Keratinocyte (primary cell): Measurements from ENCODE around the gene RUSC2.

Experiments
- EZH2 ChIP-seq: IDR thresholded peaks from one replicate; pipeline ENCODE4 v1.6.1; 2012; ENCODE audit warnings: inconsistent platforms, mild to moderate bottlenecking, low read length, moderate library complexity
- TF ChIP-seq, protein P1 (sequence below), 3 experiments: IDR thresholded peaks in 1 of 3; conservative IDR thresholded peaks in 1 of 3; optimal IDR thresholded peaks in 1 of 3; 2 replicates in 2 of 3; 3 replicates in 1 of 3; pipeline versions ENCODE3 to v1.5.1; 2011; ENCODE audit warnings: low read length in 3 of 3, mild to moderate bottlenecking in 3 of 3, moderate library complexity in 2 of 3, control low read depth in 1 of 3, inconsistent platforms in 1 of 3; ENCODE audit not compliant: insufficient read depth in 2 of 3; ENCODE audit errors: extremely low read depth in 1 of 3

DNA sequence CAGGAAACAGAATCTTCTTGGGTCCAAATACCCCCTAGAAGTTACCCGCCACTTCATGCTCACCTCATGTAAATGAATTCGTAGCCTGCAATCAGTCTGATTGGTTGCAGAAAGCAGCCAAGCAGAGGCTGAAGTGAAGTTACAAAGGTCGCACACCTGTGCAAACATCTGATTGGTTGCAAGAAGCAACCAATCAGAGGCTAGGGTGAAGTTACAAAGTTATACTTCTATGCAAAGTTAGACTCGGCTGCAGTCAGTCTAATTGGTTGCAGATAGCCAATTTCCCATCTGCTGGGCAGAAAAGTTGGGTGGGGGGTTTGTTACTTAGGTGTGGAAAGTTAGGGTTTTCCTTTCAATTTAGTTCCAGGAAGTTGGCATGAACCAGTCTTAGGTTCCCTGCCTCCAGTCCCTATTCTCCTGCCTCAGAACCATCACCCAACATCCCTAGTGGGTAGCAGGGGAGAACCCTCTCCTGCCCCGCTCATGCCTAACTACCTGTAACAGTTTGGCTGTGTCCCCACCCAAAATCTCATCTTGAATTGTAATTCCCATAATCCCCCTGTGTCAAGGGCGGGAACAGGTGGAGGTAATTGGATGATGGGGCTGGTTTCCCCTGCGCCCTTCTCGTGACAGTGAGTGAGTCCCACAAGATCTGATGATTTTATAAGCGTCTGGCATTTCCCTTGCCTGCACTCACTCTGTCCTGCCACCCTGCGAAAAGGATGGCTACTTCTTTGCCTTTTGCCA lies 1.2 kb upstream of the RUSC2 start:
- TF ChIP-seq, protein P1, sequence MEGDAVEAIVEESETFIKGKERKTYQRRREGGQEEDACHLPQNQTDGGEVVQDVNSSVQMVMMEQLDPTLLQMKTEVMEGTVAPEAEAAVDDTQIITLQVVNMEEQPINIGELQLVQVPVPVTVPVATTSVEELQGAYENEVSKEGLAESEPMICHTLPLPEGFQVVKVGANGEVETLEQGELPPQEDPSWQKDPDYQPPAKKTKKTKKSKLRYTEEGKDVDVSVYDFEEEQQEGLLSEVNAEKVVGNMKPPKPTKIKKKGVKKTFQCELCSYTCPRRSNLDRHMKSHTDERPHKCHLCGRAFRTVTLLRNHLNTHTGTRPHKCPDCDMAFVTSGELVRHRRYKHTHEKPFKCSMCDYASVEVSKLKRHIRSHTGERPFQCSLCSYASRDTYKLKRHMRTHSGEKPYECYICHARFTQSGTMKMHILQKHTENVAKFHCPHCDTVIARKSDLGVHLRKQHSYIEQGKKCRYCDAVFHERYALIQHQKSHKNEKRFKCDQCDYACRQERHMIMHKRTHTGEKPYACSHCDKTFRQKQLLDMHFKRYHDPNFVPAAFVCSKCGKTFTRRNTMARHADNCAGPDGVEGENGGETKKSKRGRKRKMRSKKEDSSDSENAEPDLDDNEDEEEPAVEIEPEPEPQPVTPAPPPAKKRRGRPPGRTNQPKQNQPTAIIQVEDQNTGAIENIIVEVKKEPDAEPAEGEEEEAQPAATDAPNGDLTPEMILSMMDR (optimal IDR thresholded peaks at IDR 0.05 in 1 of 3, IDR thresholded peaks at IDR 0.05 in 1 of 3, conservative IDR thresholded peaks at IDR 0.05 in 1 of 3; ENCODE audit: extremely low read depth in 1 of 3, insufficient read depth in 2 of 3, low read length in 3 of 3): no peak
- no peak for TF ChIP-seq EZH2
